Stimulated activated CD8-positive, alpha-beta memory T cell treated with anti-CD3 and anti-CD28 coated beads, Interleukin-12 subunit alpha, Interleukin-12 subunit beta, amount 100 ng/mL, for 4 hours (primary cell): ENCODE measurements around the gene DCST2.

ENCODE experiments used
- DNase-seq: peaks from one replicate; pipeline ENCODE4 v3.0.0-alpha.2; 2020; ENCODE audit warnings: low read depth

DCST2 gene

GRCh38 chr1:154974102-154974807, 59.3 kb downstream of the DCST2 start, which contains the start of gene CKS1B:
Gene CKS1B, plus strand, starts transcription at chr1:154974681. Its CDS starts 65 bp downstream, at chr1:154974746.
- peak; percentile 91 for DNase-seq

GRCh38 chr1:154973344-154974101, 60.1 kb downstream of the DCST2 start:
- peak; percentile 75 for DNase-seq

GRCh38 chr1:154972517-154973343, 60.9 kb downstream of the DCST2 start:
- DNase-seq = no peak

- DNase-seq = no peak
Observed at GRCh38 chr1:154972213-154972516, 61.4 kb downstream of the DCST2 start.

GRCh38 chr1:154971341-154971998, 62.1 kb downstream of the DCST2 start:
- DNase-seq = no peak

GRCh38 chr1:154970631-154971340, 62.8 kb downstream of the DCST2 start, which contains the start of gene SHC1:
Gene SHC1, minus strand, starts transcription at chr1:154970747. Its CDS starts 221 bp downstream, at chr1:154970526.
- no peak for DNase-seq

- DNase-seq = no peak
Observed at GRCh38 chr1:154969860-154970452, 63.6 kb downstream of the DCST2 start.

GRCh38 chr1:154969246-154969645, 64.3 kb downstream of the DCST2 start:
- no peak for DNase-seq

- no peak for DNase-seq
Observed at GRCh38 chr1:154968731-154969130, 64.8 kb downstream of the DCST2 start.
